Ishikawa (cell line): ENCODE results near the gene FOXC1.

Experiments
- RAD21 ChIP-seq: IDR thresholded peaks from 2 replicates; pipeline ENCODE4 v1.6.1; 2012; ENCODE audit warnings: low read depth
- TAF1 ChIP-seq: IDR thresholded peaks from 2 replicates; pipeline ENCODE4 v1.6.1; 2012; ENCODE audit warnings: low read depth, mild to moderate bottlenecking
- TF ChIP-seq, protein P1 (sequence below): IDR thresholded peaks from 2 replicates; pipeline ENCODE4 v1.6.1; 2012
- TF ChIP-seq, protein P2 (sequence below): IDR thresholded peaks from 2 replicates; pipeline ENCODE4 v1.6.1; 2012; ENCODE audit warnings: low read depth, mild to moderate bottlenecking

DNA sequence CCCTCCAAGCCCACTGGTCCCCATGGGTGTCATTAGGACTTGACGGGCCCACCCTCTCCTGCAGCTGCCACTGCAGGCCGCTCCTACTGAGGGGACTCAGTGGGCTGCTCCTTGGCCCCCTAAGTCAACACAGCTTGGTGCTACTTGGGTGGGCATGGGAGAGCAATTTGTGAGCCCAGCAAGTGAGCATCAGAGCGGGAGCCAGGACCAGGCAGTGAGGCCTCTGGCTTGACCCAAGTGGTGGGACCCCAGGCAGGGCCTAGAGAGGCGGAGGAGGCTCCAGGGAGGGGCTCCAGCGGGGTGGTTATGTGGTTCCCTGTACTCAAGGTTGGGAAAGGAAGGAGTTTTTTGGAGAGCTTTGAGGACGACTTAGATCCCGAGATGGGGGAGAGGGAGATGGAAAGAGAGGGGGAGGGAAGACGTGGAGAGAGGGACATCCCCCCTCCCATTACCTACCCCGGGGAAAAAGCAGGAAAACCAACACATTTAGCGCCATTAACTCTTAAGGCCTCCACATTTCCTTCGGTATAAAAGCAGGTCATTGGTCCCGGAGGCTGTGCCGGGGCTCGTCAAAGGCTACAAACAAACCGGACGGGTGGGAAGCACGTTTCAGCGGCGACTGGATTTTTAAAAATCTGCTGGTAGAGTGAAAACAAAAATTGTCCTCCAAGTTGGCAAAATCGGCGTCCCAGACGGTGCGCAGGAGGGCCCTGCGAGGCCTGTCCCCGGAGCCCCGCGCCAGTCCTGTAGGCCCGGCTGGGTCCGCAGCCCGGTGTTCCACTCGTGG, 8.8 kb downstream of the FOXC1 start:
- TF ChIP-seq RAD21, result no peak
- TF ChIP-seq, protein P1, sequence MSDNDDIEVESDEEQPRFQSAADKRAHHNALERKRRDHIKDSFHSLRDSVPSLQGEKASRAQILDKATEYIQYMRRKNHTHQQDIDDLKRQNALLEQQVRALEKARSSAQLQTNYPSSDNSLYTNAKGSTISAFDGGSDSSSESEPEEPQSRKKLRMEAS, result no peak
- TF ChIP-seq TAF1, result no peak
- TF ChIP-seq, protein P2, sequence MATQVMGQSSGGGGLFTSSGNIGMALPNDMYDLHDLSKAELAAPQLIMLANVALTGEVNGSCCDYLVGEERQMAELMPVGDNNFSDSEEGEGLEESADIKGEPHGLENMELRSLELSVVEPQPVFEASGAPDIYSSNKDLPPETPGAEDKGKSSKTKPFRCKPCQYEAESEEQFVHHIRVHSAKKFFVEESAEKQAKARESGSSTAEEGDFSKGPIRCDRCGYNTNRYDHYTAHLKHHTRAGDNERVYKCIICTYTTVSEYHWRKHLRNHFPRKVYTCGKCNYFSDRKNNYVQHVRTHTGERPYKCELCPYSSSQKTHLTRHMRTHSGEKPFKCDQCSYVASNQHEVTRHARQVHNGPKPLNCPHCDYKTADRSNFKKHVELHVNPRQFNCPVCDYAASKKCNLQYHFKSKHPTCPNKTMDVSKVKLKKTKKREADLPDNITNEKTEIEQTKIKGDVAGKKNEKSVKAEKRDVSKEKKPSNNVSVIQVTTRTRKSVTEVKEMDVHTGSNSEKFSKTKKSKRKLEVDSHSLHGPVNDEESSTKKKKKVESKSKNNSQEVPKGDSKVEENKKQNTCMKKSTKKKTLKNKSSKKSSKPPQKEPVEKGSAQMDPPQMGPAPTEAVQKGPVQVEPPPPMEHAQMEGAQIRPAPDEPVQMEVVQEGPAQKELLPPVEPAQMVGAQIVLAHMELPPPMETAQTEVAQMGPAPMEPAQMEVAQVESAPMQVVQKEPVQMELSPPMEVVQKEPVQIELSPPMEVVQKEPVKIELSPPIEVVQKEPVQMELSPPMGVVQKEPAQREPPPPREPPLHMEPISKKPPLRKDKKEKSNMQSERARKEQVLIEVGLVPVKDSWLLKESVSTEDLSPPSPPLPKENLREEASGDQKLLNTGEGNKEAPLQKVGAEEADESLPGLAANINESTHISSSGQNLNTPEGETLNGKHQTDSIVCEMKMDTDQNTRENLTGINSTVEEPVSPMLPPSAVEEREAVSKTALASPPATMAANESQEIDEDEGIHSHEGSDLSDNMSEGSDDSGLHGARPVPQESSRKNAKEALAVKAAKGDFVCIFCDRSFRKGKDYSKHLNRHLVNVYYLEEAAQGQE, result no peak
